HG02610 (cell line): ENCODE measurements around the gene CEP126.

Experiments used
- ATAC-seq: cut with Tn5 transposase; IDR thresholded peaks from one replicate; pipeline ENCODE4 v1.9.1; 2021; ENCODE audit warnings: mild to moderate bottlenecking, moderate library complexity; ENCODE audit not compliant: unreplicated experiment

Gene CEP126, protein sequence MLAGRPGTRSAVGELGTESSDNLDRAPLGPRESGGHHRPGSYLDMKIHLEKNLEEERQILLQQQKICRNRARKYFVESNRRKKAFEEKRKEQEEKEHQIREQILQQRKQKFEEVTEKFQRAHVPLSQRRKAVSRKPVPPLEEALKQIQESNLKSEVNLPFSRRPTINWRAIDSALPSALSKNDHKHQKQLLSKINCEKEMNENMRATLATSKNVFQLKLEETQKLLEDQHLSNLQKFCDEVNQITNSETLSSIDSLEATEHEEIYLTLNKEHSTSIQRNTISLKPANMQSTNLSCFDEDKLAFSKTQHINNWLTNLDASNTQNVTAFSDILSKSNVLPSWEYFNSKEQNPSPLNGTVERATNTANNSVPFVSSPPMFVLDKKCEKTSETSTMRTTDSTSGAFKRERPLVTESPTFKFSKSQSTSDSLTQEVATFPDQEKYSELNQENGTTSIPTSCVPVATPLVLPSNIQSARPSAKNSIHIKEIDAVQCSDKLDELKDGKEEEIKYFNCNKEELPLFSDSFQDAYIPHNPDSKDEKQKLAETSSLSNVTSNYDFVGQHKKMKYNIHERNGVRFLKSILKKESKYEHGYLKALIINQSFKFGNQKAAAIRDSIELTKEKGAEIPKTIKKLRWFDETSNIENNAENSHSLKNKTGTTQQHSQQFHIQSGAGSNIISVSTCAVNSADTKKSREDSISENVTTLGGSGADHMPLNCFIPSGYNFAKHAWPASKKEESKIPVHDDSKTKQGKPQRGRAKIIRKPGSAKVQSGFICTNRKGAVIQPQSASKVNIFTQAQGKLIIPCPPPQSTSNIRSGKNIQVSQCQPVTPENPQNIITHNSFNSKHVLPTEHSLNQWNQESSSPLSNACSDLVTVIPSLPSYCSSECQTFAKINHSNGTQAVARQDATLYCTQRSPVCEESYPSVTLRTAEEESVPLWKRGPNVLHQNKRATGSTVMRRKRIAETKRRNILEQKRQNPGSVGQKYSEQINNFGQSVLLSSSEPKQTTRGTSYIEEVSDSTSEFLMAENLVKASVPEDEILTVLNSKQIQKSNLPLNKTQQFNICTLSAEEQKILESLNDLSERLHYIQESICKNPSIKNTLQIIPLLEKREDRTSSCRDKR

DNA sequence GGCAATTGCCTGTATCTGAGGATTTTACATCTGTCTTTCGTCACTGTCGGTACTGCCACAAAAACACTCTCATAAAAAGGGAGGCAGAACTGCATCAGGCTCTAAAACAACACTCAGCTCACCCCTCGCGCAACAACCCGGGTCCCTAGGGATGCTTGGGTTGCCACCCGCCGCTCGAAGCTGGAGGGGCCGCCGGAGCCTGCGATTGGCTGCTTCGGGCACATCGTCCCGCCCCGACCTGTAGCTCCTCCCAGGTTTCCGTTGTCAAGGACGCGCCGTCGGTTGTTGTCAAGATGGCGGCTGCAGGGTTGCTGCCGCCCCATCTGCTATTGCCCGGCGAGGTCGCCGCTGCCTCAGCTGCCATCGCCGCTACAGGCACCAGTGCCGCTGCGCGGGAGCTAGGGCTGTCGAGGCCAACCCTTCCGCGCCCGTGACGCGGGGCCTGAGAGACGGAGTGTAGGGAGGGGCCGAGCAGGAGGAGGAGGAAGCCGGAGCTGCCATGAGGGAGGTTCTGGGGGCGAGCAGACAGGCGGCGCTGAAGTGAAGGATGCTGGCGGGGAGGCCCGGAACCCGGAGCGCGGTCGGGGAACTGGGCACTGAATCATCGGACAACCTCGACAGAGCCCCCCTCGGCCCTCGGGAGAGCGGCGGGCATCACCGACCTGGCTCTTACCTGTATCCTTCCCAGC lies at the start of gene CEP126:
TSS of gene CEP126 (plus strand) at position 273 of the 689 bp plus-strand sequence. CDS start at position 548, 275 bp downstream.
- peak; percentile 100 for ATAC-seq

DNA sequence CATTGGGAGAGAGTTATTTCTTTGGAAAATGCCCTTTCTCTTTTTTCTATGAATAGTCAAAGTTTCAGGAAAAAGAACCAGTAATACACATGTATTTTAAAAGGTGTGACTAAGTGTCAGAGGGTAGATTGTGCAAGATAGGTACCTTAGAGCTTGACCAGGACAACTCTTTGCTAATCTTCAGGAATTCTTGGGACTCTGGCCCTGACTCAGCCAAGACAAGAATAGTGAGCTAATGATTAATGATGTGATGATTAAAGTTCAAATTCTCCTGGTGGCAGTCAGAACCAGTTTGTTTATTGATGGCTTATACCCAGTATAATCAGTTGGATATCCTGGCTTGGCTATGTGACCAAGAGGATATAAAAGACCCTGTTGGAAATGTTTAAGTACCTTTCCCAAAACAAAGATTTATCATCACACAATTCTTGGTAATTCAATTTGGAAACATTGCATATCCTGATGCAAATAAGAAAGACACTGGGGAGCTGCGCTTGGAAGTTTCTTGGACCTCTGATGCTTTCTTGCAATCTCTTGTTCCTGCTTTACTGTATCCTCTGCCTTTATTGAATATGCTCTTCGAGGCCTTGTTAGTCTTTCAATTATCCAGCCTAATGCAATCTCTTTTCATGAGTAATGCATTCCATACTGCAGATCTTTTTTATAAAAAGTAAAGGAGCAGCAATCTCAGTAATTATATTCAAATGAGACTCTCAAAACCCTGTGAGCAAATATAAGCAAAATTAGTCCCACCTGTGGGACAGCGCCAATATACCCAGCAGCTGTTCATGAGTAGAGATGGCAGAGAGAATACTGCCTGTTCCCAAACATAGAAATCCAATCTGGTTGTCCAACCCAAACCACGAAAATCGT lies 48.0 kb upstream of the CEP126 start:
- ATAC-seq: no peak

DNA sequence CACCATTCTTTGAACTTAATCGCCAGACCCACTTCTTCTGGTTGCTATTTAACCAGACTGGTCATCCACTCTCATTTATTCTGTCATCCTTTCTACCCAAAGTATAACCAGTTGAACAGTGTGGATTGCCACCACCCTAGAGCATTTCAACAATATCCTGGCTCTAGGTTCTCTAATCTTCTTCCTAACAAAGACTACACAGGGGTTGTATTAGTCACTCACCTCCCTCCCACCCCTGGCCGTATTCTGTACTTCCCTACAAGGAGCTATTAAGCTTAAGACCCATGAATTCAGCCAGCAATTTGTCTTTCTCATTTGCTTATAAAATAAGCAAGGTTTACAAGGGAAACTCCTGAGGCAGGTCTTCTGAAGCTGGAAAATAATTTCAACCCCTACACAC lies 46.9 kb upstream of the CEP126 start:
- no peak for ATAC-seq

DNA sequence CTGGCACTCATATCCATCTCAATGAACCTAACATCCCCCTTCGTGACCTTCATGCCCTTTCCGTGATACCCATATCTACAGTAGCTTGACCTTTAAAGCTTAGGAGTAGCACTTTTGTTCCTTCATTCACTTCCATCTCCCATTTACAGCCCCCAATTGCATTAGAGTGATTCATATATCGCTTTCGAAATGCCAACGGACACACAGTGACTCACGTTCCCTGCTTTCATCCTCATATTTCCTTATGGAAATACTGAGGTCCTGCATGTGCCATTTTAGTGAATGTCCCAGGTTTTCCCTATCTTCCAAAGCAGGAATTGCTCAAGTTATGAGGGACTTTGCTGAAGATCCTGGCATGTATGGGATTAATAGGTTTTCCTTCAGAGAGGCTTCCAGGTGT lies 44.3 kb upstream of the CEP126 start:
- no peak for ATAC-seq

DNA sequence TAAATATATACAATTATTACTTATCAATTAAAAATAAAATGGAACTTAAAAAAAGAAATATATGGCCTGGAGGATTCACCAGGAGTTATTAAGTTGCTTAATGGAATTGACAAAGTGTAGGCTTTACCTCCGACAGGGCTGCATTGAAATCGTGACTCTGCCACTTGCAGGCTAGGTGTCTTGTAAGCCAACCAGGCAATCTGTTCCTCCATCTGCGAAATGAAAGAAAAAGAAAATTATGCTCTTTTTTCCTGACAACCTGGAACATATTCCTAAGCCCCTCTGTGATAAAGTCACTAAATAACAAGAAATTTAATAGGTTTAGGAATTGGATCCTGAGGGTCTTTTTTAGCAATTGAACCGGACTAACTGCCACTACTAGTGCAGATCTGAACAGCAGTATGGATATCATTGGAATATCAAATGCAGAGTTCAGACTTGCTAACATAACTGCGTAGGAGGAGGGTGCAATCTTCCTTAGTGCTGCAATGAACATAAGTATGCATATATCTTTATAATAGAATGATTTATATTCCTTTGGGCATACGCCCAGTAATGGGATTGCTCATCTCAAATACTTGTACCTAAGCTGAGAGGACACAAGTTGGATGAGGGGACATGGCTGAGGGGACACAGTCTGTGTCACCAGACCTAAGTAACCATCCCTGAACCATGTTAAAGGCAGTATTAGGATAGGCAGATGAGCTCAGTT lies 42.5 kb upstream of the CEP126 start:
- ATAC-seq: no peak

DNA sequence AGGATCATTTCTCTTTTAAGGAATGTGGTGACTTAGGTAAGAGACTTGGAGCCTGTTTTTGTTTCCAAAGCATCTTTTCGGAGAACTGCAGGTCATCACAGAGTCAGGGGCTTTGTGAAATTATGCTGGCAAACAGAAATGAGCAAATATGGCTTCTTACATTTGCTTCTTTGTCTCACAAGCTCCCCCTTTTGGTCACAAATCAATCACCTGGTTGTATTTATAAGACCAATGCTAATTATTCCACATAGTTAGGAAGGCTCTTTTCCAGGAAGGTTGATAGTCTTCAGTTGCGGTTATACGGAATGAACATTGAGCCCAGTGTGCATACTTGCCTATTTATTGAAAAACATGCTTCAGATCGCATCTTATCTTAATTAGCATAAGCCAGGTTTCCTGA lies 34.6 kb upstream of the CEP126 start:
- no peak for ATAC-seq

DNA sequence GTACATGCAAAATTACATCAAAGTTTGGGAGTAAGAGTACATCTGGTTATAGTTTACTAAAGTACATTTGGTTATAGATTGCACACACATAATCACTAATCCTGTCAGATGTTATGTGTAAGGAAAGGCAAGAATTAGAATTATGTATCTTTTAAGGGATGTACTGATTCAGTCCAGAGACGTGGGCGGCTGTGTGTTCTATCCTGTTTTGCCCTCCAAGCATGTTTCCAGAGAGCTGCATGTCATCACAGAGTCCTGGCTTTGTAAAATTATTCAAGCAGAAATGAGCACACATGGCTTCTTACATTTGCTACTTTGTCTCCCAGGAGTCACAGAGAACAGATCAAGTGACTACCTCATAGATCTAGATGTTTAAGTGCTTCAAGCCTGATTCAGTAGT lies 33.2 kb upstream of the CEP126 start:
- no peak for ATAC-seq

DNA sequence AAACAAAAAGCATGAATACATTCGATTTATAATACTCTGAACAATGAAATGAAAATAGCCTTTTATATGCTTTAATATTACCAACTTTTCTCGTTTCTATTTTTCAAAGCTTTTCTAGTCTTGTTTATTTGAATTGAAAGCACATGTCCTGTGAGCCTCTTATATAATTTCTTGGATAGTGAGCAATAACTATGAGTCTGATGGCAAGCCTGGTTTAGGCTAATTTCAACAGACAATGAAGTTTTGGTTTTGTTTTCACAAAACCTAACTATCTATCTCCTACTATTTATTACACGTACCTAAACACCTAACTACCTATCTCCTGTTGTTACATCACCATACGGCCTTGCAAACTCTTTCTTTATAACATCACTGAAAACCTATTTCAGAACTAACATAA lies 29.2 kb upstream of the CEP126 start:
- ATAC-seq: no peak

DNA sequence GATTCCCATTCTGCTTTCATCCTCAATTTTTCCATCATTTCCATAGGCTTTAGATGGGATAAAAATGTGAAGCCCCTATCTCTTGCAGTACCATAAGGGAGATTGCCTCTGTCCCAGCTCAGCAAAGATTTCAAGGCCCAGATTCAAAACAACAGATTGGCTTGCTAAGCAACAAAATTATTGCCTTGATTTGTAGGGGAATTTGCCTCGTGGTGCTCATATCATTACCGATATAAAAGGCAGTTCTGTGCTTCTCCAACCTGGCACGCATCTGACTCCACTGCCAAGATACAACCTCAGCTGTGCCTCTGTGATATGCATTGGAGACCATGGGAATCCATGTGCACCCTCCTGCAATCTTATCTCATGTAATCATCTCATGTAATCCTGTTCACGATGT lies 25.0 kb upstream of the CEP126 start:
- no peak for ATAC-seq

DNA sequence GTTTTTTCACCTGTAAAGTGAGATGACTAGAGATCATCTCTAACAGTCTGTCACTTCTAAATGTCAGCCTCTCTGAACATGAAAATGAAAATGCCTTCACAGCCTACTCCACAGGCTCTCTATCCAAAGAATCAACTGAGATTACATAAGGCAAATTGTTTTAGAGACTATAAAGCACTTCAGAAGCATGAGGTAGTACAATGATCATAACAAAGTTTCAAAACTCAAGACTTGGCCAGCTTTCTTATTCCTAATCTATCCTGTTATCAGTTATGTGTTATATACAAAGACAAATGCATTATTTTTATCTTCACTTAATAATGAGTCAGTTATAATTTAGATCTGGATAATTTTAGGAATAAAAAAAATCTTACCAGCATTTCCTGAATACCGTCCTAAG lies 20.3 kb upstream of the CEP126 start:
- ATAC-seq: no peak

DNA sequence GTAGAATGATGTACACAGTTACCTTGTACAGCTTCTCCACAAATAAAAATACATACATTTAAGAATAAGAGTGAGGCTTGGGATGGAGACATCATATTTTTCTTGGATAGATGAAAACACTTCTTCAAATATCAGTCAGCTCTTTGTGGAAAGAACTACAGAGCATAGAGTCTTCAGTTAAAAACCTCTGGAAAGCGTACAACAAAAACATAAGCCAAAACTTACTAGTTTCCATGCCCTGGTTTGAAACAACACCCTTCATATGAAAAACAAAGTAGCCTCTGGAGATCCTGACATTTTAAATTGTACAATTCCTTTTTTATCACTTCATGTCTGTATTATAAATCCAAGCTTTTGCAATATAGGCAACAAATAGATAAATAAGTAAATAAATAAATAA lies 7.0 kb upstream of the CEP126 start:
- ATAC-seq: no peak

DNA sequence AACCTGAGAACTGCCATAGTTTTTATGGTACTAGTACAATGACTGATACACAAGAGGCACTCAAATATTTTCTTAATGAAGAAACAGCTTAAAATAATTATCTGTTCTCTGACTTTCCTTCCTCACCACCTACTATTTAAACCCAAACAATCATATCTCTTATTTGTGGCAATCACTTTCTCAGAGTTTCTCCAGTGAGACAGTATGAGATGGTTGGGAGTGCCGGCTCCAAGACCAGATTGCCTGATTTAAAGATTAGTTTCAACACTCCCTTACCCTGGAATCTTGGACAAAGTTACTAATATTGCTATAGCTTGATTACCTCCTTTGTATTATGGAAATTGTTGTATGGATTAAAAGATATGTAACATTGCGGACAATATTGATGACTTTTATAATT lies 5.7 kb upstream of the CEP126 start:
- ATAC-seq: no peak

DNA sequence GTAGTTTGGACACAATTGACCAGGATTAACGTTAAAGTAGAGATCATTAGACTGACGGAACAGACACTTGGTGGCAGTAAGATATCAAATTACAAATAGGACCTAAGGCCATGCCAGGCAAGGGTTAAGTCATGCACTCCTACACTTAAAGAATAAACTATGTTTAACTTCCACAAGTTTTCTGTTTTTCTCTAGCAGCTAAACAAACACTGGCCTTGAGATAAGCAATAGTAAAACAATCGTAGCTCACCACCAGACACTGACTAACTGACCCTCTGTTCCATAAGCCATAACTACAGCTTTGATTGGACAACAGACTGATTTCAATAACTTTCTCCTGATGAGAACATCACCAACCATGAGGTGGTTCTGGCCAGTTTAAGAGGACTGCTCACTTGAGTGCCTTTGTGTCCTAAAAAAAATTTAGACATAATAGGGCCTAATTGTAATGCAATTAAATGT lies 2.0 kb upstream of the CEP126 start:
- ATAC-seq: no peak

DNA sequence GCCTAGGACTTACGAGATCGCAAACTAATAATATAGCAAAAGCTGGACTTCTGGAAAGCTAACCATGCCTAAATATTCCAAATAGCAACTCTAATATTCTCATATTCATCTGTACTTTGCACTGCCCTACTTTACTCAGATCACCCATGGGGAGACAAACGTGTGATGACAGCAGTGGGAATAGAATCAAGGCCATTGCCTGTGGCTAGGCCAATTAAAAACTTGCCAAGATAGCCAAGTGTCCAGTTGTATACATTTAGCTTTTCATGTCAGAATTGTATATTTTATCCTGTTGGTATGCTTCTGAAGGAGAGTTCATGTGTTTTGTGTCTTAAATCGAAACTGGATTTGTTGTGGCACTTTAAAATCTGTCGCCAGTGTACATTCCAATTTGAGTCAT lies 1.2 kb upstream of the CEP126 start:
- no peak for ATAC-seq

DNA sequence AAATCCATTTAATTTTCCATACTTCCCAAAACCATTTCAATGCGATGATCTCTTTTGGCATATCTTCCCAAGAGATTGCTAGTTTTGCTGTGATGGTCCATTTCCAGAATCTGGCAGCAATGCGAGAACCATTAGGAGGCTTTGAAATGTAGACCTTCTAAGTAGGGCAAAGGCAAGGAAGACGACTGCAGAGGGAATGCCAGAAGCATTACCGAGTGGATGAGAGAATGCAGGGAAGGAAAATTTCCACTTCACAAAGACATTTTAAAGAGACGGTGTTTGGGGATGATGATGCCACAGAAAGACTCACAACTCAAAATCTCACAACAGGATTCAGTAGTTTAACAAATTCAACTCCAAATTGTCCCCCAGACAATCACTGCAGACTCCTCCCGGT lies 471 bp upstream of the CEP126 start:
- no peak for ATAC-seq

DNA sequence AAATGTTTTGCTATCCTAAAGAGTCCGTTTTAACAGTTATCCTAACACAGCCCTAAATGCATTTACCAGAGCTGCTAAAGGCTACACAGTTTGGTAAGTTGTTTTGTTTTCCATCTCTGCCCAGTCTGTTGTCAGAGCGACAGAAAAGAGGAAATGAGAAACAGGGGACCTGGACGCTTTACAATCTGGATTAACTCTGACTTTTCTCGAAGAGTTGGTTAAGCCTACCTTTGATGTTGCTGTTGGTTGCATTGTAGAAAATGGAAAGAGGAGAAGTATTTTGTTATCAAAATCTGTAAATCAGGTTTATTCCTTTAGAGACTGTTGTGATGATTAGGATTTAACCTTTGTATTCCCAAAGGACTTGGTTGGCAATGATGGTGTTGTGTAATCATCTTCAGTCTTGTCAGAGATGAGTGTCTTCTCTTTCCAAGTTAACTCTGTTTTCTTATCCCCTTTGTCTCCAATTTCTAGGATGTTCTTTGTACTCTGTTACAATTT lies 1.0 kb downstream of the CEP126 start:
- ATAC-seq: peak; percentile 15

DNA sequence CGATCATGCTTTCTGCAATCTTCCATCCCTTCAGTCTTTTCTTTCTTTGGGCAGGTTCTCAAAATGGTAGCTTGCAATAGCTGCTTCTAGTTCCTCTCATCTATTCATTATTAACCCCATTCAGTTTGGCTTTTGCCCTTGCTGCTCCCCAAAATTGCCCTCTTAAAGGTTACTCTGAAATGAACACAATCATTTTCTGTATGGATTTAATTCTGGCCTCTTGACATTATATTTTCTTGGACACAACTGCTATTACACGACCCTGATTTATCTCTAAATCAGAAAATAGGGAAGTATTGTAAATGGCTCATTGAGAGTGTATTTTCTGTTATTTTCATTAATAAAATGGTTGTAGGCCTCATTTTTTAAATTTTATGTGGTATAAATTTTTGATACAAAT lies 1.6 kb downstream of the CEP126 start, which contains the start of gene ANGPTL5:
TSS of gene ANGPTL5 (minus strand) at position 101 of the 400 bp plus-strand sequence. CDS start 8,613 bp downstream, outside the sequence.
- no peak for ATAC-seq

DNA sequence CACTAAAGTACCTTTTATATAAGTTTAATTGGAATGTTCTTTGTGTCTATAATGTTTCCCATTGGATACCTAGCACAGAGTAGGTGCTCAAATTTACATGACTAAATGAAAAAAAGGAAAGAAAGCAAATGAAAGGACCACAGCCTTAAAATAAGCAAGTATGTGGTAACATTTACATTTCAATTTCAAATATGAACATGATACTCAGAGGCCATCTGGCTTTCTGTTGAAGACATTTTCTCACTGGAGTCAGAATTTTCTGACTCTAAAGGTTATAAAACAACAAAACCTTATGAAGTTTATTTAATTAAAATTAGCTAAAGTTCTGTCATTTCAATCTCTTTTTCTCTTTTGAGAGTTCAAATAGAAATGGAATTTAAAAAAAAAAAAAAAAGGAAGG lies 2.4 kb downstream of the CEP126 start:
- no peak for ATAC-seq

DNA sequence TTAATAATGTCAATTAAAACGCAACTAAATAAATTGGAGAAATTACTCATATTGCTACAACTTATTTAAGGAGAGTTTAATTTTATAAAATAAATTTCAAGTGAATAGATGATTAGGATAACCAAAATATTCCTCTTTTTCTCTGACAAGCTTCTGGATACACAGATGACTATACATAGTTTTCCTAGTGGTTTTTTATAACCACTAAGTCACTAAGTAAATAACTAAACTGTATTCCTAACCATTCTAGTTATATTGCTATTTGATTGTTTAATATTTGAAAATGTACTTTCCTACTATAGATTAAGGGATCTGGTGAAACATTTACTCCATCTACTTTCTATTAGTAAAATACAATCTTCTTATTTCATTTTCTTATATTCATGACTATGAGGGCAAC lies 6.2 kb downstream of the CEP126 start:
- ATAC-seq: no peak
